Fibroblast of lung (primary cell): Measurements from ENCODE around the gene PROP1. TPM values are rescaled to one million over a fixed set of nuclear protein-coding genes. Genes with fewer than 3 reads are reported as not detected.
A peak's percentile ranks its signal among the peaks of the same experiment; 100 is the strongest.
"Not testable (repeated sequence)": the region's sequence is repeated elsewhere in the genome, so short reads cannot be mapped to it uniquely, and the experiment has no call there.

Source experiments
- DNase-seq, 2 donors: peaks; one replicate each; pipeline versions ENCODE4 v3.0.0 to v3.0.0-alpha.2; 2010; ENCODE audit warnings: low read depth in 2 of 2
- H2AFZ ChIP-seq: 2 replicates; pipeline ENCODE4 v1.5.1; 2012; ENCODE audit warnings: low read length, control low read depth, inconsistent platforms
- H3K27ac ChIP-seq: 2 replicates; pipeline ENCODE4 v1.5.1; 2011; ENCODE audit warnings: low read length, control low read depth; ENCODE audit not compliant: insufficient read depth
- H3K27me3 ChIP-seq: 2 replicates; pipeline ENCODE4 v1.5.1; 2011; ENCODE audit warnings: mild to moderate bottlenecking, low read length; ENCODE audit not compliant: control insufficient read depth, insufficient read depth
- H3K36me3 ChIP-seq: 2 replicates; pipeline ENCODE4 v1.5.1; 2011; ENCODE audit warnings: low read length; ENCODE audit not compliant: control insufficient read depth, insufficient read depth
- H3K4me1 ChIP-seq: 2 replicates; pipeline ENCODE4 v1.5.1; 2011; ENCODE audit warnings: low read length; ENCODE audit not compliant: control insufficient read depth, insufficient read depth; ENCODE audit errors: extremely low read depth
- H3K4me2 ChIP-seq: 2 replicates; pipeline ENCODE4 v1.5.1; 2011; ENCODE audit warnings: low read length, control low read depth; ENCODE audit not compliant: insufficient read depth; ENCODE audit errors: extremely low read depth
- H3K4me3 ChIP-seq, 4 experiments: fragments of 200-600 bp in 1 of 4; sonication (generic) in 1 of 4; replicated peaks in 1 of 4; 2 replicates each; pipeline ENCODE4 v1.5.1; 2011 to 2016; ENCODE audit warnings: low read length in 4 of 4, low read depth in 3 of 4, mild to moderate bottlenecking in 3 of 4, control low read depth in 2 of 4, inconsistent platforms in 1 of 4, mixed read lengths in 1 of 4; ENCODE audit not compliant: insufficient read depth in 1 of 4; ENCODE audit errors: control extremely low read depth in 1 of 4
- H3K79me2 ChIP-seq: 2 replicates; pipeline ENCODE4 v1.5.1; 2012; ENCODE audit warnings: mild to moderate bottlenecking, low read length, inconsistent platforms; ENCODE audit not compliant: control insufficient read depth, insufficient read depth
- H3K9ac ChIP-seq: 2 replicates; pipeline ENCODE4 v1.5.1; 2011; ENCODE audit warnings: mild to moderate bottlenecking, low read length, control low read depth; ENCODE audit not compliant: insufficient read depth
- H3K9me3 ChIP-seq: 2 replicates; pipeline ENCODE4 v1.5.1; 2012; ENCODE audit warnings: low read depth, low read length; ENCODE audit not compliant: control insufficient read depth, insufficient read depth
- H4K20me1 ChIP-seq: 2 replicates; pipeline ENCODE4 v1.5.1; 2011; ENCODE audit warnings: low read length; ENCODE audit not compliant: control insufficient read depth, insufficient read depth; ENCODE audit errors: extremely low read depth
- EZH2 ChIP-seq: IDR thresholded peaks from 2 replicates; pipeline ENCODE4 v1.5.1; 2012; ENCODE audit warnings: low read length, control low read depth, mild to moderate bottlenecking; ENCODE audit errors: missing control alignments
- polyA plus RNA-seq, 2 donors: library from polyadenylated mRNA; depleted of rRNA in 1 of 2; stranded (reverse) in 1 of 2; unstranded in 1 of 2; fragments of >200 nt; gene quantifications; 2 replicates each; pipeline ENCODE4 v1.2.1, GENCODE V29; 2011 to 2012; ENCODE audit warnings: missing spikeins in 1 of 2
- total RNA-seq: library from RNA; depleted of rRNA; stranded (reverse); fragments of >200 nt; gene quantifications from 2 replicates; pipeline ENCODE4 v1.2.1, GENCODE V29; 2014
- TF ChIP-seq, protein P1 (sequence below), 2 donors: IDR thresholded peaks in 1 of 2; conservative IDR thresholded peaks in 1 of 2; 1 replicate in 1 of 2; 2 replicates in 1 of 2; pipeline ENCODE4 v1.5.1; 2011 to 2012; ENCODE audit warnings: low read length in 2 of 2, control low read depth in 1 of 2, inconsistent platforms in 1 of 2, low read depth in 1 of 2, mild to moderate bottlenecking in 1 of 2

The PROP1 gene
- total and polyA plus RNA-seq, 2 donors (not counting 1 experiment from before 2014, with no cell fraction given) = not detected

DNA sequence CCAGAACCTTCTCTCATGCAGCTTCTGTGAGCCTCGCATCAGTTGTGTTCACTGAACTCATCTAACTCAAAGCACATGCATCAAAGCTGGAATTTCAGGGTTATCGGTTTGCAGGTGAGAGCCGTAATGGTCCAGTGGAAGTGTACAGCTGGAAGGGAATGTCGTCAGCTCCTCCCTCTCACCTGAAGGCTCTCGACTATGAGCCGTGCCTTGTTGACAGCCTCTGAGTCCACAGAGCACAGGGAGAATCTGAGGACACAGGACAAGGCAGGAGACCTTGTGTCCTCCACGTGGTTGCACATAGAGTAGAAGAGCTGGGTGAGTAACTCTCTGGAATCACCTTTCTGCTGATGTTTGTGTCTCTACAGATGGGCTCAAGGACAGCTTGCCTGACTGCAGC lies 38.8 kb downstream of the PROP1 start:
- no peaks in the 10 kb centered on the region for H3K4me1 ChIP-seq
- H4K20me1 ChIP-seq = no peaks in the 10 kb centered on the region
- no peak overlapping the region for H2AFZ ChIP-seq
- no peaks in the 10 kb centered on the region for H3K9me3 ChIP-seq
- H3K4me2 ChIP-seq = no peak overlapping the region
- no peak for DNase-seq
- no peak overlapping the region for H3K4me3 ChIP-seq
- no peak overlapping the region for H3K27ac ChIP-seq
- no peaks in the 10 kb centered on the region for H3K36me3 ChIP-seq
- H3K79me2 ChIP-seq = no peaks in the 10 kb centered on the region
- no peak for TF ChIP-seq EZH2
- TF ChIP-seq, protein P1, sequence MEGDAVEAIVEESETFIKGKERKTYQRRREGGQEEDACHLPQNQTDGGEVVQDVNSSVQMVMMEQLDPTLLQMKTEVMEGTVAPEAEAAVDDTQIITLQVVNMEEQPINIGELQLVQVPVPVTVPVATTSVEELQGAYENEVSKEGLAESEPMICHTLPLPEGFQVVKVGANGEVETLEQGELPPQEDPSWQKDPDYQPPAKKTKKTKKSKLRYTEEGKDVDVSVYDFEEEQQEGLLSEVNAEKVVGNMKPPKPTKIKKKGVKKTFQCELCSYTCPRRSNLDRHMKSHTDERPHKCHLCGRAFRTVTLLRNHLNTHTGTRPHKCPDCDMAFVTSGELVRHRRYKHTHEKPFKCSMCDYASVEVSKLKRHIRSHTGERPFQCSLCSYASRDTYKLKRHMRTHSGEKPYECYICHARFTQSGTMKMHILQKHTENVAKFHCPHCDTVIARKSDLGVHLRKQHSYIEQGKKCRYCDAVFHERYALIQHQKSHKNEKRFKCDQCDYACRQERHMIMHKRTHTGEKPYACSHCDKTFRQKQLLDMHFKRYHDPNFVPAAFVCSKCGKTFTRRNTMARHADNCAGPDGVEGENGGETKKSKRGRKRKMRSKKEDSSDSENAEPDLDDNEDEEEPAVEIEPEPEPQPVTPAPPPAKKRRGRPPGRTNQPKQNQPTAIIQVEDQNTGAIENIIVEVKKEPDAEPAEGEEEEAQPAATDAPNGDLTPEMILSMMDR (conservative IDR thresholded peaks at IDR 0.05 in 1 of 2, IDR thresholded peaks at IDR 0.05 in 1 of 2; ENCODE audit: low read depth in 1 of 2, low read length in 2 of 2) = no peak
- no peaks in the 10 kb centered on the region for H3K27me3 ChIP-seq
- H3K9ac ChIP-seq = no peak overlapping the region

DNA sequence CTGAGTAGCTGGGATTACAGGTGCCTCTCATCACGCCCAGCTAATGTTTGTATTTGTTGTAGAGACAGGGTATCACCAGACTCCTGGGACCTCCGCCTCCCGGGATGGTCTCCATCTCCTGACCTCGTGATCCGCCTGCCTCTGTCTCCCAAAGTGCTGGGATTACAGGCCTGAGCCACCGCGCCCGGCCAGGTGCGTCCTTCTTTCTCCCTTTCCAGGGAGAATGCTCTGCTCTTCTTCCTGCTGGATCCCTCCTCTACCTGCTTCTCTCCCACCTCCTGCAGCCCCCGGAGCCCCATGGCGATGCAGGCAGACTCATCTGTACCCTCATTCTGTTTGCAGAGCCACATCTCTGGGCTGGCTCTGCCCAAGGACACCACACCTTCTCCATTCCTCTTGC lies 42.9 kb downstream of the PROP1 start:
- not testable (repeated sequence) for DNase-seq

DNA sequence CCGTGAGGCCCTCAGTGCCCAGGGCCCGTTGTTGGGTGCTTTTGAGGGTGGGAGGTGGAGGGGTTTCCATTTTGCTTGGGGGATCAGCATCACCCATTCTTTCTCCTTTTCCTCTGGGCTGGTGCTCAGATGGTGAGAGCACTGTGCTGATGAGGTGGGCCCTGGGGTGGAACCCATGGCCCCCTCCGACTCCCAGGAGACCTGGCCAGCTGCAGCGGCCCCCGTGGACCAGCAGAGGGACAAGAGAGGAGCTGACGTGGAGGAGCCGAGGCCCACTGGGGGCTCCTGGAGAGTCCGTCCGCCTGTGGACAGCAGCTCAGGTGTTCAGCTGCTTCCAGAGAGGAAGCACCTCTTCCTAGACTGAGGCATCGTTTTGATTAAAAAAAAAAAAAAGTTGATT lies 46.4 kb downstream of the PROP1 start:
- H3K9me3 ChIP-seq, DNase-seq, H3K27ac ChIP-seq, H3K27me3 ChIP-seq, H3K4me1 ChIP-seq, H3K36me3 ChIP-seq, H3K9ac ChIP-seq, H4K20me1 ChIP-seq, H3K79me2 ChIP-seq, H3K4me2 ChIP-seq, H2AFZ ChIP-seq, H3K4me3 ChIP-seq: not testable (repeated sequence)

More for the DNA sequence above, 42.9 kb downstream of the PROP1 start:
- not testable (repeated sequence) for H4K20me1 ChIP-seq, H3K79me2 ChIP-seq, H3K4me2 ChIP-seq, H2AFZ ChIP-seq, H3K27me3 ChIP-seq, H3K27ac ChIP-seq, H3K9ac ChIP-seq, H3K9me3 ChIP-seq, H3K36me3 ChIP-seq, H3K4me1 ChIP-seq, H3K4me3 ChIP-seq

DNA sequence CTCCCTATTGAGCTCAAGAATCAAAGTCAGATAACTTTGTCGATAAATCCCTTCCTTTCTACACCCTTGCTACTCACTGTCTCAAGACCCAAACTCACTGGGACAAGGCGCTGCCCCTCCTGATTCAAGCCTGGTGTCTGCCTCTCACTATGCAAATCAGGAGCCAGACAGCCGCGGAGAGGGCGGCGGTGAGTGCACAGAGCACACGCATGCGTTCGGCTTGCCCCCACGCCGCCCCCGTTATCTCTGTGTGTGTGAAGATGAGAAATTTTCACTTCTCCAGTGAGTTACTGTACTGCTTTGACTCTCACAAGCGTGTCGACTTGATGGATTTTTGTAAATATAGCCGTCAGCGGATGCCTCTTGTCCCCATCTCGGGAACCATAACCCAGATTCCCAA lies 47.0 kb downstream of the PROP1 start:
- not testable (repeated sequence) for H3K4me1 ChIP-seq, H3K4me3 ChIP-seq, H4K20me1 ChIP-seq, DNase-seq, H3K27ac ChIP-seq, H2AFZ ChIP-seq, H3K27me3 ChIP-seq, H3K4me2 ChIP-seq, H3K36me3 ChIP-seq, H3K9me3 ChIP-seq, H3K9ac ChIP-seq, H3K79me2 ChIP-seq

DNA sequence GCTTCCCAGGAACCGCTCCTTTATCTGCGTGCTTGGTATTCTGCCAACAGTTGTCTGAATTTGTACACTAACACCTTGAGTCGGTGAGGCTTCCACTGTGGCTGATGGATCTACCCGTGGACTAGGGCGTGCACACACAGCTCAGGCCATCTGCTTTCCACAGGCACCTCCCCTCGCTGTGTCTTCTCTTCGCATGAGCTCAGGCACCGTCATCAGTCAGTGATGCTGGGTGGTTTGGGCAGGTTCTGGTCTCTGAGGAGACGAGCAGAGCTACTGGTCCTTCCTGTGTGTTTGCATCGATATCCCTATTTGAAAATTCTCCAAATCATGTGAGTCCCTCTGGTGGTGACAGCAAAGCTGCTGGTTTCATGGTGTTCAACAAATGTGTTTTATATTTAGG lies 48.1 kb downstream of the PROP1 start:
- H3K4me1 ChIP-seq, H3K36me3 ChIP-seq, H3K27me3 ChIP-seq, H3K4me3 ChIP-seq, H3K79me2 ChIP-seq, H3K9me3 ChIP-seq, H3K9ac ChIP-seq, H3K27ac ChIP-seq, H4K20me1 ChIP-seq: not testable (repeated sequence)
- peak overlapping the region; percentile 13 for H3K4me2 ChIP-seq
- peak overlapping the region; percentile 64 for H2AFZ ChIP-seq
- DNase-seq = peak in 1 of 2 donors; percentile 51

DNA sequence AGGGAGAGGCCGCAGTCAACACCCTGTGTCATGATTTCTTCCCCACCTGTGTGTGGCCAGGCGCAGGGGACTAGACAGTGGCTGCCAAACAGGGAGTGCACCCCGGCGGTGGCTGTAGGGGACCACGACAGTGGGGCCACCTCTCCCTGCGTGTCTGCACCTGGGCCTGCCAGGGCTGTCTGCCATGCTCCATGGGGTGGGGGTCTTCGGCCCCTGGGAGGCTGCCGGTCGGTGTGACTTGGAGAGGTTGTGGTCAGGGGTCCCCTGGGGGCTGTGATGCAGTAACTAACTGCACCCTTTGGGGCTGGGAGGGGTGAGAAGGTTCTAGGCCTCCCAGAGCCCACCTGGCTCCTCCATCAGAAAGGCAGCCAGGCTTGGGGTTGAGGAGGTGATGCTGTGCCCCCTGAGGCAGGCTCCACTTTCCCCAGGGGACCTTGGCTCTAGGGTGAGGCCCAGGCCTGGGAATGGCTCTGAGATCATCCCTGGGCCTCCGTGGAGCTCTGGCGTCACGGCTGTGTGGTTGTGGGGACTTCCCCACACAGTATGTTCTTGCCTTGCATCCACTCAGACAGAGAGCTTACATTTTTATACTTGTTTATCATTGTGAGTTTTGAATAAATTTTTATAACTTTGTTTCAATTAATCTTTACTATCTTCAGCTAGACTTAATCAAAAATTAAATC lies 50.3 kb downstream of the PROP1 start:
- H3K36me3 ChIP-seq, H2AFZ ChIP-seq, H3K9ac ChIP-seq, H4K20me1 ChIP-seq, H3K4me2 ChIP-seq, H3K4me3 ChIP-seq, H3K27ac ChIP-seq, H3K4me1 ChIP-seq, H3K27me3 ChIP-seq, H3K79me2 ChIP-seq, H3K9me3 ChIP-seq, DNase-seq: not testable (repeated sequence)
